ENCODE measurements around the gene CEP350.
A peak's percentile ranks its signal among the peaks of the same experiment; 100 is the strongest.

Gene CEP350

GRCh38 chr1:180150982-180151381 lies 196.4 kb downstream of the CEP350 start:
- H3K4me3 ChIP-seq (replicated peaks; ENCODE audit: low read depth, low read length) = no peak overlapping the region
- no peak for DNase-seq (ENCODE audit: extremely low read depth, low read depth)
- TF ChIP-seq CTCF (IDR thresholded peaks at IDR 0.05; ENCODE audit: low read depth, low read length, missing control alignments) = no peak

GRCh38 chr1:180151508-180151907 lies 196.9 kb downstream of the CEP350 start:
- no peak overlapping the region for H3K4me3 ChIP-seq (replicated peaks; ENCODE audit: low read depth, low read length)
- TF ChIP-seq CTCF (IDR thresholded peaks at IDR 0.05; ENCODE audit: low read depth, low read length, missing control alignments) = no peak
- DNase-seq (ENCODE audit: extremely low read depth, low read depth) = peak; percentile 31

- TF ChIP-seq CTCF (IDR thresholded peaks at IDR 0.05; ENCODE audit: low read depth, low read length, missing control alignments) = no peak
- H3K4me3 ChIP-seq (replicated peaks; ENCODE audit: low read depth, low read length) = no peak overlapping the region
- DNase-seq (ENCODE audit: extremely low read depth, low read depth) = no peak
Observed at GRCh38 chr1:180152588-180152987, 198.0 kb downstream of the CEP350 start.

- no peak for TF ChIP-seq CTCF (IDR thresholded peaks at IDR 0.05; ENCODE audit: low read depth, low read length, missing control alignments)
- no peak overlapping the region for H3K4me3 ChIP-seq (replicated peaks; ENCODE audit: low read depth, low read length)
- DNase-seq (ENCODE audit: extremely low read depth, low read depth) = no peak
Observed at GRCh38 chr1:180153032-180153431, 198.4 kb downstream of the CEP350 start.

- H3K4me3 ChIP-seq (replicated peaks; ENCODE audit: low read depth, low read length) = peak overlapping the region; percentile 84
- TF ChIP-seq CTCF (IDR thresholded peaks at IDR 0.05; ENCODE audit: low read depth, low read length, missing control alignments) = no peak
- no peak for DNase-seq (ENCODE audit: extremely low read depth, low read depth)
Observed at GRCh38 chr1:180154003-180154324, 199.4 kb downstream of the CEP350 start.

GRCh38 chr1:180154325-180155181 lies 199.9 kb downstream of the CEP350 start, which contains the start of gene QSOX1:
QSOX1 (plus strand) TSS chr1:180154869; CDS start chr1:180154908, 39 bp downstream.
- no peak for DNase-seq (ENCODE audit: extremely low read depth, low read depth)
- peak within 1 kb of the TSS; percentile 84 for H3K4me3 ChIP-seq (replicated peaks; ENCODE audit: low read depth, low read length)
- no peak for TF ChIP-seq CTCF (IDR thresholded peaks at IDR 0.05; ENCODE audit: low read depth, low read length, missing control alignments)

All from HFF-Myc (cell line).